ENCODE results near the gene LRP5.
A peak's percentile ranks its signal among the peaks of the same experiment; 100 is the strongest.

The LRP5 gene

GRCh38 chr11:68372625-68373024 is 60.2 kb downstream of the LRP5 start:
- no peak for FAIRE-seq

GRCh38 chr11:68373189-68373814 is 60.9 kb downstream of the LRP5 start:
- FAIRE-seq: no peak

GRCh38 chr11:68373815-68374501 is 61.6 kb downstream of the LRP5 start:
- FAIRE-seq: peak; percentile 72

GRCh38 chr11:68374531-68374930 is 62.1 kb downstream of the LRP5 start:
- FAIRE-seq: no peak

GRCh38 chr11:68375337-68375736 is 62.9 kb downstream of the LRP5 start:
- no peak for FAIRE-seq

- FAIRE-seq: no peak
Measured at GRCh38 chr11:68375766-68376165, 63.4 kb downstream of the LRP5 start.

- no peak for FAIRE-seq
Measured at GRCh38 chr11:68377389-68377795, 65.0 kb downstream of the LRP5 start.

GRCh38 chr11:68379206-68379605 is 66.8 kb downstream of the LRP5 start:
- FAIRE-seq: no peak

- FAIRE-seq: no peak
Measured at GRCh38 chr11:68380786-68381622, 68.6 kb downstream of the LRP5 start.

GRCh38 chr11:68381716-68382115 is 69.3 kb downstream of the LRP5 start:
- FAIRE-seq: no peak

GRCh38 chr11:68382358-68382998 is 70.1 kb downstream of the LRP5 start:
- no peak for FAIRE-seq

GRCh38 chr11:68383976-68384501 is 71.6 kb downstream of the LRP5 start:
- no peak for FAIRE-seq

- FAIRE-seq: no peak
Measured at GRCh38 chr11:68384530-68385081, 72.2 kb downstream of the LRP5 start.

- no peak for FAIRE-seq
Measured at GRCh38 chr11:68385128-68385527, 72.7 kb downstream of the LRP5 start.

GRCh38 chr11:68386331-68386978 is 74.1 kb downstream of the LRP5 start:
- no peak for FAIRE-seq

GRCh38 chr11:68387840-68388239 is 75.4 kb downstream of the LRP5 start:
- no peak for FAIRE-seq

GRCh38 chr11:68388595-68389198 is 76.3 kb downstream of the LRP5 start:
- FAIRE-seq: no peak

- FAIRE-seq: no peak
Measured at GRCh38 chr11:68390315-68390714, 77.9 kb downstream of the LRP5 start.

GRCh38 chr11:68392822-68393221 is 80.4 kb downstream of the LRP5 start:
- FAIRE-seq: no peak

- FAIRE-seq: no peak
Measured at GRCh38 chr11:68396516-68396915, 84.1 kb downstream of the LRP5 start.

GRCh38 chr11:68397256-68397655 is 84.9 kb downstream of the LRP5 start:
- FAIRE-seq: no peak

Data from islet of Langerhans (tissue), 1 donor.